ENCODE data around the gene JUP.

The JUP gene

GRCh38 chr17:41775394-41776226 lies 10.9 kb downstream of the JUP start:
- H3K4me1 ChIP-seq (ENCODE audit: control insufficient read depth, low read depth, low read length): peaks cover 38% of the 10 kb centered on the region
- peaks cover 7% of the 10 kb centered on the region for H3K36me3 ChIP-seq (ENCODE audit: control insufficient read depth, low read depth, low read length)
- no peaks in the 10 kb centered on the region for H3K9me3 ChIP-seq (ENCODE audit: control insufficient read depth, low read depth, low read length)
- no peak overlapping the region for H3K4me3 ChIP-seq (ENCODE audit: low read length)
- peak overlapping the region; percentile 25 for H3K9ac ChIP-seq (ENCODE audit: low read length)
- peak overlapping the region; percentile 11 for H3K27ac ChIP-seq (ENCODE audit: low read length)
- no peaks in the 10 kb centered on the region for H3K27me3 ChIP-seq (ENCODE audit: control insufficient read depth, insufficient read depth, low read length)

DNA sequence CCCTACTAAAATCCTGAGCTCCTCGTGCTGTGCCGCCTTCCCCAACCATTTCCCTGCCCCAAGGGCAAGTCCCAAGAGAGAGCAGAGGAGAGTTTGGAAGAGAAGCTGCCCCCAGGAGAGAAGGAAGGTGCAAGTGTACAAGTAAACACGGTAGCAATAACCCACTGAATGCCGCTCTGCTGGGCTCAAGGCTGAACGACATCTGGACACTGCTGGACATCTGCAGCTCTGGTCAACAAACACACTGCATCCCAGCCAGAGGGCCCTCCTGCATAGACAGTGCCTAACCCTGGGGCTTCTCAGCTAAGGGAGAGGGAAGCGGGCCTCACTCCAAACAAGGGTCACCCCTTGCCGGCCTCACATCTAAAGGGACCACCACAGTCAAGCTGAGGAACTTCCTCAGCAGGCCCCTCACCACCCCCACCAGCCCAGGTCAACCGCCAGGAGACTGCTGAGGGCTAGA lies 12.7 kb downstream of the JUP start:
- Histone ChIP-seq H3K27ac (ENCODE audit: low read length) (no peak overlapping the region), H3K4me3 (ENCODE audit: low read length) (no peak overlapping the region), H3K4me1 (ENCODE audit: control insufficient read depth, low read depth, low read length) (peaks cover 38% of the 10 kb centered on the region), H3K9me3 (ENCODE audit: control insufficient read depth, low read depth, low read length) (no peaks in the 10 kb centered on the region), H3K36me3 (ENCODE audit: control insufficient read depth, low read depth, low read length) (peaks cover 25% of the 10 kb centered on the region), H3K27me3 (ENCODE audit: control insufficient read depth, insufficient read depth, low read length) (no peaks in the 10 kb centered on the region), H3K9ac (ENCODE audit: low read length) (no peak overlapping the region)

GRCh38 chr17:41773190-41773588 lies 13.3 kb downstream of the JUP start:
- H3K27ac ChIP-seq (ENCODE audit: low read length): no peak overlapping the region
- no peak overlapping the region for H3K9ac ChIP-seq (ENCODE audit: low read length)
- H3K27me3 ChIP-seq (ENCODE audit: control insufficient read depth, insufficient read depth, low read length): no peaks in the 10 kb centered on the region
- H3K4me1 ChIP-seq (ENCODE audit: control insufficient read depth, low read depth, low read length): peaks cover 38% of the 10 kb centered on the region
- H3K36me3 ChIP-seq (ENCODE audit: control insufficient read depth, low read depth, low read length): peaks cover 30% of the 10 kb centered on the region
- no peak overlapping the region for H3K4me3 ChIP-seq (ENCODE audit: low read length)
- no peaks in the 10 kb centered on the region for H3K9me3 ChIP-seq (ENCODE audit: control insufficient read depth, low read depth, low read length)

DNA sequence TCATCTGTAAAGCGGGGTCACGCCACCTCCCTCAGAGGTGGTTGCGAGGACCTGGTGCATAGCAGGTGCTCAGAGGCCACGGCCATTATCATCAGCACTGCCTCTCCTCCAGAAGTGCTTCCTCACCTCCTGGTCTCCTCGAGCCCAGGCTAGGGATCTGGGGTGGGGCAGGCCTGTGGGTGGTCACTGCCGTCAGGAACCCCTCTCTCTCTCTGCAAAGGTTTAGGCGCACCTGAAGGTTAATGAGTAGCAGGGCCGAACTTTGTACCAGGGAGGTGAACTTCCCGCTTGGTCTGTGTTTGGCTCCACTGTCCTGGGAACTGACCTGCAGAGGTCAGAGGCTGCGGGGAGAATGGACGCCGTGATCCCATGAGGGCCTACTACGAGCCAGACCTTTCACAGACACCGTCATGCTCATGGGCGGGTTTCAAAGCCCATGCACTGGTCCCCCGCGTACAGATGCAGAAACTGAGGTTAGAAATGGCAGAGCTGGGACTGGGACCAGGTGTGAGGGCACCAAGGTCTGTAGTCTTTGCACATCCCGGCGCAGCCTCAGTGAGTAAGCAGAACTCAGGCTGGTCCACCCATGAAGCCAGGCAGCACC lies 13.8 kb downstream of the JUP start:
- H3K9ac ChIP-seq (ENCODE audit: low read length): no peak overlapping the region
- peaks cover 33% of the 10 kb centered on the region for H3K36me3 ChIP-seq (ENCODE audit: control insufficient read depth, low read depth, low read length)
- peaks cover 34% of the 10 kb centered on the region for H3K4me1 ChIP-seq (ENCODE audit: control insufficient read depth, low read depth, low read length)
- H3K27ac ChIP-seq (ENCODE audit: low read length): no peak overlapping the region
- H3K9me3 ChIP-seq (ENCODE audit: control insufficient read depth, low read depth, low read length): no peaks in the 10 kb centered on the region
- no peak overlapping the region for H3K4me3 ChIP-seq (ENCODE audit: low read length)
- H3K27me3 ChIP-seq (ENCODE audit: control insufficient read depth, insufficient read depth, low read length): no peaks in the 10 kb centered on the region

- H3K27me3 ChIP-seq (ENCODE audit: control insufficient read depth, insufficient read depth, low read length): no peaks in the 10 kb centered on the region
- peaks cover 31% of the 10 kb centered on the region for H3K4me1 ChIP-seq (ENCODE audit: control insufficient read depth, low read depth, low read length)
- H3K9ac ChIP-seq (ENCODE audit: low read length): no peak overlapping the region
- H3K36me3 ChIP-seq (ENCODE audit: control insufficient read depth, low read depth, low read length): peaks cover 38% of the 10 kb centered on the region
- no peak overlapping the region for H3K27ac ChIP-seq (ENCODE audit: low read length)
- H3K9me3 ChIP-seq (ENCODE audit: control insufficient read depth, low read depth, low read length): no peaks in the 10 kb centered on the region
- H3K4me3 ChIP-seq (ENCODE audit: low read length): no peak overlapping the region
These were observed 14.3 kb downstream of the JUP start for GRCh38 chr17:41772218-41772585.

DNA sequence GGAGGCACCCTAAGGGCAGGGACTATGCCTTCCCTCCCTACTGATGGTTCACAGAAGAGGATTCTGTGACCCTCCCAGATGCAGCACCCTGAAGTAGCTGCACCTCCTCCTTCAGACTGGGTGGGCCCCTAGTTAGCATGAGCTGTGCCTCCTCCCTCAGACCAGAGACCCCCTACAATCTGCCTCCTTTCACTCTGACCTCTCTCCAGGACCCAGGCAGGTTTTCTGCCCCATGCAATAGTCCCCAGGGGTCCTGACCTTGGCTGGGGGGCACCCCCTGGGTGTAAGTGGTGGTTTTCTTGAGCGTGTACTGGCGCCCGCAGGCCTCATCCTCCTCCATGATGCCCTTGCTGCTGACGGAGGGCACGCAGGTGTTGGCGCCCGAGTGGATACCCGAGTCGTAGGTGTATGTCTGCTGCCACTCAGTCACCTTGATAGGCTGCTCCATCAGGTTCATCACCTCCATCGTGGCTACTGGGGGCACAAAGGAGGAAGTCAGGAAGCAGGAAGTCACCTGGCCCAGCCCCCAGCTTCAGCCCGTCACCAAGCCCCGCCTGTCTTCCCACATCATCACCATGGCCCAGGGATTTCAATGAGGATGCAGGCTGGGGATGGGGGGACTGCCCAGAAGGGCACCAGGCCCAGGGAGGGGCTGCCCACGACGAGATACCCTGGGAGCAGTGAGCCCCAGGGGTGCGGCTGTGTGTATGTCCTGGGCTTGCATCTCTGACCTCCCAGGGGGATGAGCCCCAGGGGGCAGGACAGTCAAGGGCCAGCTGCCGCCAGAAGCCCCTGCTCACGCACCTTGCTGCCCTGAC lies 14.9 kb downstream of the JUP start:
- Histone ChIP-seq H3K36me3 (ENCODE audit: control insufficient read depth, low read depth, low read length) (peaks cover 43% of the 10 kb centered on the region), H3K9me3 (ENCODE audit: control insufficient read depth, low read depth, low read length) (no peaks in the 10 kb centered on the region), H3K4me1 (ENCODE audit: control insufficient read depth, low read depth, low read length) (peaks cover 29% of the 10 kb centered on the region), H3K9ac (ENCODE audit: low read length) (no peak overlapping the region), H3K27ac (ENCODE audit: low read length) (no peak overlapping the region), H3K27me3 (ENCODE audit: control insufficient read depth, insufficient read depth, low read length) (no peaks in the 10 kb centered on the region), H3K4me3 (ENCODE audit: low read length) (no peak overlapping the region)

- Histone ChIP-seq H3K4me1 (ENCODE audit: control insufficient read depth, low read depth, low read length) (peaks cover 18% of the 10 kb centered on the region), H3K9ac (ENCODE audit: low read length) (no peak overlapping the region), H3K9me3 (ENCODE audit: control insufficient read depth, low read depth, low read length) (no peaks in the 10 kb centered on the region), H3K4me3 (ENCODE audit: low read length) (no peak overlapping the region), H3K27ac (ENCODE audit: low read length) (no peak overlapping the region), H3K27me3 (ENCODE audit: control insufficient read depth, insufficient read depth, low read length) (no peaks in the 10 kb centered on the region), H3K36me3 (ENCODE audit: control insufficient read depth, low read depth, low read length) (peaks cover 54% of the 10 kb centered on the region)
These were observed 16.5 kb downstream of the JUP start for GRCh38 chr17:41769985-41770384.

DNA sequence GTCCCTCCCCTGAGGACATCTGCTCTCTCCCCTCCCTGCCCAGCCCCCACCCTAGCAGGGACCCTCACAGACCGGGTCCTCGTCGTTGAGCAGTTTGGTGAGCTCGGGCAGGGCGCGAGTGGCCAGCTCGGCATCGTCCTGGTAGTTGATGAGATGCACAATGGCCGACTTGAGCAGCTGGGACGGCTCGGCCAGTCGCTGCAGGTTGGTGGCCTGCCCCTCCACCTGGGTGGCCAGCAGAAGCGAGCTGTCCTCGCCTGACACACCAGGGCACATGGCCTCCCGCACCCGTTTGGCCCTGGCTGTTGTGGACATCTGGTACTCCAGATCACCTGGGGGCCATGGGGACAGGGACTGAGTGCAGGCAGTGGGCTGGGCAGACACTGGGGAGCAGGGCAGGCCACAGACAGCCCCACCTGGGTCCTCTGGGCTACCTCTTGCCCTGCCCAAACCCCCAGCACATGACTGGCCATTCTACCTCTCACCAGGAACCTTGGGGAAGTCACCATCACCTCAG lies 17.1 kb downstream of the JUP start:
- Histone ChIP-seq H3K4me1 (ENCODE audit: control insufficient read depth, low read depth, low read length) (peaks cover 18% of the 10 kb centered on the region), H3K9me3 (ENCODE audit: control insufficient read depth, low read depth, low read length) (no peaks in the 10 kb centered on the region), H3K4me3 (ENCODE audit: low read length) (no peak overlapping the region), H3K36me3 (ENCODE audit: control insufficient read depth, low read depth, low read length) (peaks cover 60% of the 10 kb centered on the region), H3K27ac (ENCODE audit: low read length) (no peak overlapping the region), H3K9ac (ENCODE audit: low read length) (no peak overlapping the region), H3K27me3 (ENCODE audit: control insufficient read depth, insufficient read depth, low read length) (no peaks in the 10 kb centered on the region)

- Histone ChIP-seq H3K4me3 (ENCODE audit: low read length) (no peak overlapping the region), H3K36me3 (ENCODE audit: control insufficient read depth, low read depth, low read length) (peaks cover 63% of the 10 kb centered on the region), H3K9me3 (ENCODE audit: control insufficient read depth, low read depth, low read length) (no peaks in the 10 kb centered on the region), H3K27me3 (ENCODE audit: control insufficient read depth, insufficient read depth, low read length) (no peaks in the 10 kb centered on the region), H3K27ac (ENCODE audit: low read length) (no peak overlapping the region), H3K4me1 (ENCODE audit: control insufficient read depth, low read depth, low read length) (peaks cover 18% of the 10 kb centered on the region), H3K9ac (ENCODE audit: low read length) (no peak overlapping the region)
These were observed 17.7 kb downstream of the JUP start for GRCh38 chr17:41768682-41769288.

DNA sequence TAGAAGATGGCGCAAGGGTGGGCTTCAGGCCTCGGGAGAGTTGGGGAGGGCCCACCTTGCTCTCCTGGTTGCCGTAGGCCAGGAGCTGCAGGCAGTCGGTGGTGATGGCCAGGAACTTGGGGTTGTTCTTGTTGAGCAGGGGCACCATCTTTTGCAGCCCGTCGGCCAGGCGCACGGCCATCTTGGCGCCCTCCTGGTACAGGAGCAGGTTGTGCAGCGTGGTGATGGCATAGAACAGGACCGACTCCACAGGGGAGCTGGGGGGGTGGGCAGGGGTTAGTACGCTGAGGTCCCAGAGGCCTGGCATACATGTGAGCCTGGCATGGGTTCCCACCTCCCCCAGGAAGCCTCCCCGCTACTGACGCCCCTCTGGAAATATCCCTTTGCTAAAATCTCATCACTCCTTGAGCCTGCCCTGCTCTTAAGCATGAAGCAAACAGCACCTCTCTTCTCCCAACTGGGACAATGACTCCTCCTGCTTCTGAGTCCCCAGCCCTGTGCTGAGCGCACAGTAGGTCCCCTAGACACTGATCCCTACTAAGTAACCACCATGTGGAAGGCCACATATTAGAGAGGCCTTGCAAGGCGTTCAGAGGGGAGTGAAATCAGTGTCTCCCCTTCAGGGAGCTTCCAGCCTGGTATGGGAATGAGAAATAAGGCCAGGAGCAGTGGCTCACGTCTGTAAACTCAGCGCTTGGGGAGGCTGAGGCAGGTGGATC lies 19.0 kb downstream of the JUP start:
- Histone ChIP-seq H3K4me3 (ENCODE audit: low read length) (no peak overlapping the region), H3K4me1 (ENCODE audit: control insufficient read depth, low read depth, low read length) (peaks cover 9% of the 10 kb centered on the region), H3K27me3 (ENCODE audit: control insufficient read depth, insufficient read depth, low read length) (no peaks in the 10 kb centered on the region), H3K9ac (ENCODE audit: low read length) (no peak overlapping the region), H3K9me3 (ENCODE audit: control insufficient read depth, low read depth, low read length) (no peaks in the 10 kb centered on the region), H3K36me3 (ENCODE audit: control insufficient read depth, low read depth, low read length) (peaks cover 76% of the 10 kb centered on the region), H3K27ac (ENCODE audit: low read length) (no peak overlapping the region)

All from iPS-18a (cell line).